Kidney (tissue), 14 donors: ENCODE data around the gene C4B. TPM values are rescaled to one million over a fixed set of nuclear protein-coding genes. Genes with fewer than 3 reads are reported as not detected.
"Not testable (repeated sequence)": the region's sequence is repeated elsewhere in the genome, so short reads cannot be mapped to it uniquely, and the experiment has no call there.

ENCODE experiments used
- DNase-seq, 5 donors: peaks; one replicate each; pipeline ENCODE4 v3.0.0-alpha.2; 2013 to 2020
- FAIRE-seq: peaks from 2 replicates; lab custom pipeline; 2012; peaks lifted over from hg19 to GRCh38; lab: Jason Lieb, UNC
- H3K27ac ChIP-seq, 2 donors: one replicate each; pipeline ENCODE4 v1.7.0; 2013; ENCODE audit warnings: low read depth in 2 of 2, low read length in 2 of 2, inconsistent platforms in 1 of 2
- H3K27me3 ChIP-seq: one replicate; pipeline ENCODE4 v1.7.1; 2013; ENCODE audit warnings: low read length, inconsistent platforms; ENCODE audit not compliant: control insufficient read depth, insufficient read depth
- H3K36me3 ChIP-seq, 3 donors: one replicate each; pipeline versions ENCODE4 v1.7.0 to v1.7.1; 2013; ENCODE audit warnings: low read length in 3 of 3, control low read depth in 1 of 3, inconsistent platforms in 1 of 3; ENCODE audit not compliant: insufficient read depth in 3 of 3, control insufficient read depth in 2 of 3
- H3K4me1 ChIP-seq, 3 donors: one replicate each; pipeline versions ENCODE4 v1.7.0 to v1.7.1; 2013; ENCODE audit warnings: low read length in 3 of 3, inconsistent platforms in 1 of 3, low read depth in 1 of 3; ENCODE audit not compliant: control insufficient read depth in 2 of 3, insufficient read depth in 2 of 3
- H3K4me3 ChIP-seq, 3 donors: one replicate each; pipeline versions ENCODE4 v1.7.0 to v1.8.1; 2013; ENCODE audit warnings: low read length in 3 of 3, control low read depth in 1 of 3, inconsistent platforms in 1 of 3
- H3K9ac ChIP-seq, 3 donors: one replicate each; pipeline versions ENCODE4 v1.7.0 to v1.7.1; 2013; ENCODE audit warnings: low read length in 3 of 3, control low read depth in 1 of 3, inconsistent platforms in 1 of 3
- H3K9me3 ChIP-seq, 3 donors: one replicate each; pipeline versions ENCODE4 v1.7.0 to v1.7.1; 2013; ENCODE audit warnings: low read length in 3 of 3, control low read depth in 1 of 3, inconsistent platforms in 1 of 3; ENCODE audit not compliant: control insufficient read depth in 2 of 3, insufficient read depth in 1 of 3
- intact Hi-C: fragments of 100-400 bp; cut with DNase I; formaldehyde crosslinking; loops from one replicate; pipeline ENCODE4 v1.11.1; 2022
- polyA plus RNA-seq: library from polyadenylated mRNA; stranded (reverse); fragments of 350-450 nt; fragmentation: Illumina TruSeq; extraction: RNeasy Lipid Tissue Mini Kit (QIAGEN cat#74804); gene quantifications from one replicate; pipeline ENCODE4 v1.2.3, GENCODE V29; 2014; ENCODE audit warnings: low read depth, low replicate concordance; ENCODE audit not compliant: insufficient read depth
- total RNA-seq: library from RNA; stranded (reverse); fragmentation: NEBNext Ultra II Directional; extraction: Animal tissue kit (Norgen Biotek cat#: 25700); gene quantifications from one replicate; pipeline ENCODE4 v1.2.1, GENCODE V29; 2021
- TF ChIP-seq, protein P1 (sequence below): IDR thresholded peaks from 3 replicates; pipeline ENCODE4 v1.5.1; 2012; ENCODE audit warnings: mild to moderate bottlenecking, moderate library complexity, borderline replicate concordance; ENCODE audit not compliant: insufficient read depth; ENCODE audit errors: extremely low read depth
- donor health status: control.
- donor health status: control.
- donor health status: control.
- donor health status: control.
- donor health status: control.
- donor health status: DM: yes; HTN: yes; CAD: no.
- donor health status: Normal renal cell carcinoma (clear cell type).

The C4B gene
- total and polyA plus RNA-seq, 2 donors from 2014 or later: 578 to 596 TPM

DNA sequence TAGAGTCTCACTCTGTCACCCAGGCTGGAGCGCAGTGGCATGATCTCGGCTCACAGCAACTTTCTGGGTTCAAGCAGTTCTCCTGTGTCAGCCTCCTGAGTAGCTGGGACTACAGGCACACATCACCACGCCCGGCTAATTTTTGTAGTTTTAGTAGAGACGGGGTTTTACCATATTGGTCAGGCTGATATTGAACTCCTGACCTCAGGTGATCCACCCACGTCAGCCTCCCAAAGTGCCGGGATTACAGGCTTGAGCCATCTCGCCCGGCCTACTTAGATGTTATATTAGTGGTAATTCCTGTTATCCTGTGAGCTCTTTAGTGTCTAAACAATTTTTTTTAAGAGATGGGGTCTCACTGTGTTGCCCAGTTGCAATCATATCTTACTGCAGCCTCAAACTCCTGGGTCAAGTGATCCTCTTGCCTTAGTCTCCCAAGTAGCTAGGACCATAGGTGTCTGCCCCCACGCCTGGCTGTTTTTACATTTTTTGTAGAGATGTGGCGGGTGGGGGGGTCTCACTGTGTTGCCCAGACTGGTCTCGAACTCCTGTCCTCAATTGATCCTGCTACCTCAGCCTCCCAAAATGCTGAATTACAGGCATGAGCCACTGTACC is 36.7 kb upstream of the C4B start:
- TF ChIP-seq, protein P1, sequence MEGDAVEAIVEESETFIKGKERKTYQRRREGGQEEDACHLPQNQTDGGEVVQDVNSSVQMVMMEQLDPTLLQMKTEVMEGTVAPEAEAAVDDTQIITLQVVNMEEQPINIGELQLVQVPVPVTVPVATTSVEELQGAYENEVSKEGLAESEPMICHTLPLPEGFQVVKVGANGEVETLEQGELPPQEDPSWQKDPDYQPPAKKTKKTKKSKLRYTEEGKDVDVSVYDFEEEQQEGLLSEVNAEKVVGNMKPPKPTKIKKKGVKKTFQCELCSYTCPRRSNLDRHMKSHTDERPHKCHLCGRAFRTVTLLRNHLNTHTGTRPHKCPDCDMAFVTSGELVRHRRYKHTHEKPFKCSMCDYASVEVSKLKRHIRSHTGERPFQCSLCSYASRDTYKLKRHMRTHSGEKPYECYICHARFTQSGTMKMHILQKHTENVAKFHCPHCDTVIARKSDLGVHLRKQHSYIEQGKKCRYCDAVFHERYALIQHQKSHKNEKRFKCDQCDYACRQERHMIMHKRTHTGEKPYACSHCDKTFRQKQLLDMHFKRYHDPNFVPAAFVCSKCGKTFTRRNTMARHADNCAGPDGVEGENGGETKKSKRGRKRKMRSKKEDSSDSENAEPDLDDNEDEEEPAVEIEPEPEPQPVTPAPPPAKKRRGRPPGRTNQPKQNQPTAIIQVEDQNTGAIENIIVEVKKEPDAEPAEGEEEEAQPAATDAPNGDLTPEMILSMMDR: no peak
- Histone ChIP-seq H3K27ac (peak overlapping the region in 1 of 2 donors; percentile 47), H3K9ac (no peak overlapping the region), H3K9me3 (no peaks in the 10 kb centered on the region), H3K27me3 (no peaks in the 10 kb centered on the region), H3K4me3 (no peak overlapping the region), H3K4me1 (peaks cover 0 to 9% (median 4%) of the 10 kb centered on the region in 3 donors), H3K36me3 (peaks cover 0 to 5% (median 0%) of the 10 kb centered on the region in 3 donors)
- intact Hi-C loops: no loop called here
- DNase-seq: no peak
- FAIRE-seq: no peak

DNA sequence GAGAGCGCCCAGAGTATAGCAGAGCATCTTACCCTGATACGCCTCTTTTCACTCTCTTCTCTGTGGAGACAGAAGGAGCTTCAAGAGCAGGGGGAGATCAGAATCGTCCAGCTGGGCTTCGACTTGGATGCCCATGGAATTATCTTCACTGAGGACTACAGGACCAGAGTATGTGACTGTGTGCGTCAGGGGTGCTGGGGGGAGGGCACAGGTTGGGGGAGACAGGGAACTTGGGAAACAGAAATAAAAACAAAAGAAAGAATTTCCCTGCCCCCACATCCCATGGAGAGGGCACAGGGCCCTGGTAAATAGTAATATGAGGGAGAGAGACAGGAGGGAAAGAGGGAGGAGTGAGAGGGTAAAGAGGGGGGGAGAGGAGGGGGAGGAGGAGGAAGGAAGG is 35.8 kb upstream of the C4B start:
- H3K9ac ChIP-seq: no peak overlapping the region
- no peaks in the 10 kb centered on the region for H3K27me3 ChIP-seq
- peaks cover 0 to 5% (median 0%) of the 10 kb centered on the region in 3 donors for H3K36me3 ChIP-seq
- DNase-seq (peak in 1 of 5 donors; percentile 22), FAIRE-seq (no peak)
- H3K9me3 ChIP-seq: no peaks in the 10 kb centered on the region
- no peak overlapping the region for H3K4me3 ChIP-seq
- H3K27ac ChIP-seq: peak overlapping the region in 1 of 2 donors; percentile 41
- TF ChIP-seq, protein P1: no peak
- peaks cover 0 to 2% (median 0%) of the 10 kb centered on the region in 3 donors for H3K4me1 ChIP-seq
- intact Hi-C loops: no loop called here

DNA sequence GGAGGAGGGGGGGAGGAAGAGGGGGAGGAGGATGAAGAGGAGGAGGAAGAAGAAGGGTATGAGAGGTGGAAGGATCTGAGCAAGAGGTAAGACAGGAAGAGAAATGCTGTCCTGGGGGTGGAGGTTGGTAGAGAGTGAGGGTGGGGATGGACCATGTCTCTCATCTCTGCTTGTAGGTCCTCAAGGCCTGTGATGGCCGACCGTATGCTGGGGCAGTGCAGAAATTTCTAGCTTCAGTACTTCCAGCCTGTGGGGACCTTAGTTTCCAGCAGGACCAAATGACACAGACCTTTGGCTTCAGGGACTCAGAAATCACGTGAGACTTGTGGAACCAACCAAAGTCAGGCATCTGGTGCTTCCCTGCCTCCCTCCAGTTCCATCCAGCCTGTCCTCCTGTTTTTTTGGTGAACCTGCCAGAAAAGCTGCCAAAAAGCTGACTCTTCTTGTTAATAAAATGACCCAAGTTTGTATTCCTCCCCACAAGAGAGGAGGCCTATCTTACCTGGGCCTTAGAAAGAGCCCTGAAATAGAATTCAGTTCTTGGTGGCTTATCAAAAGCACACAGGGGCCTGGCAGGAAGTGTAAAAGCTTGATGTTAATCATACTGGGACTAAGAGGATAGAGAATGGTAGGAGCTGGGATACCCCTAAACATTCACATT is 35.2 kb upstream of the C4B start:
- Histone ChIP-seq H3K27ac (peak overlapping the region in 1 of 2 donors; percentile 83), H3K27me3 (no peaks in the 10 kb centered on the region), H3K4me1 (peaks cover 0 to 2% (median 0%) of the 10 kb centered on the region in 3 donors), H3K36me3 (peaks cover 0 to 5% (median 0%) of the 10 kb centered on the region in 3 donors), H3K4me3 (no peak overlapping the region), H3K9me3 (no peaks in the 10 kb centered on the region), H3K9ac (no peak overlapping the region)
- intact Hi-C loops: no loop called here
- no peak for DNase-seq
- no peak for FAIRE-seq
- TF ChIP-seq, protein P1: no peak

DNA sequence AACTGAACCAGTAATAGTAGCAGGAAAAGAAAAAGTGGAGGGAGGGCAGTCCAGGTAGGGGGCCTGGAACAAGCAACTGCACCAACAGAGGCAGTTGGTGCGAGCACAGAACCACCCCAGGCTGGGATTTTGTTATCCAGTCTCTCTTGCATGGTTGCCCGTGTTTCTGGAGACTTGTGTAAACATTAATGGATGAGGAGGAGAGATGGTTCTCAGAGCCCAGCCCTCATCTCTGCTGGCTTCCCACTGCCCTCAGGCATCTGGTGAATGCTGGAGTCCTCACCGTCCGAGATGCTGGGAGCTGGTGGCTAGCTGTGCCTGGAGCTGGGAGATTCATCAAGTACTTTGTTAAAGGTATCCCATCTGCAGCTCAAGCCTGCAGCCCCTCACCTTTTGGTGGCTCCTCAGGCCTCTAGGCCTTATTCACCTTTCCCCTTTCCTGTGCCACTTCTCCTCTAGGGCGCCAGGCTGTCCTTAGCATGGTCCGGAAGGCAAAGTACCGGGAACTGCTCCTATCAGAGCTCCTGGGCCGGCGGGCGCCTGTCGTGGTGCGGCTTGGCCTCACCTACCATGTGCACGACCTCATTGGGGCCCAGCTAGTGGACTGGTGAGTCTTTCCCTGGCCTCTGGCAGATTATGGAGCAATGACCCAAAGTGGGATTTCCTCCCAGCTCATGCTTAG is 34.3 kb upstream of the C4B start:
- H3K4me1 ChIP-seq, H3K4me3 ChIP-seq, FAIRE-seq, intact Hi-C loops, H3K27me3 ChIP-seq, H3K9me3 ChIP-seq, H3K9ac ChIP-seq, H3K36me3 ChIP-seq: not testable (repeated sequence)
- DNase-seq: peak in 1 of 5 donors; percentile 1
- peak overlapping the region in 1 of 2 donors; percentile 83 for H3K27ac ChIP-seq

DNA sequence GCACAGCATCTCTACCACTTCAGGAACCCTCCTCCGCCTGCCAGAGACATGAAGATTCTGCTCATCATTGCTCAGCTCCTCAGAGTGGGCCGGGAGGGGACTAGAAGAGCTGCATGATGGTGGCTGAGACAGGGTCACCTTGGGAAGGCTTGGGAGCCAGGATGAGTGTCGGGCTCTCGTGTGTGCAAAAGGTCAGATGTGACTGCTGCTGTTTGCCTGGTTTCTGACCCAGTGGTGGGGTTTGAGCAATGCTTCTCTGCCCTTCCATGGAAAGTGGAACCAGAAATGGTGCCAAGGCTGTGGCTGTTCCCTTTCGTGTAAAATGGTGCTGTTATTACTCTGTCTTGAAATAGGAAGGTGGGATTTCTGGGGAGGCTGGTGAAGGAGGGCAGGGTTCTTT is 33.6 kb upstream of the C4B start:
- H3K4me1 ChIP-seq, H3K36me3 ChIP-seq, H3K27me3 ChIP-seq, FAIRE-seq, H3K9me3 ChIP-seq, H3K27ac ChIP-seq, DNase-seq, H3K9ac ChIP-seq, H3K4me3 ChIP-seq, intact Hi-C loops: not testable (repeated sequence)
